Measurements from ENCODE around the gene PRSS57. TPM values are rescaled to one million over a fixed set of nuclear protein-coding genes. Genes with fewer than 3 reads are reported as not detected.

PRSS57 gene
- total RNA-seq, 2 experiments from 2014 or later, result not detected

DNA sequence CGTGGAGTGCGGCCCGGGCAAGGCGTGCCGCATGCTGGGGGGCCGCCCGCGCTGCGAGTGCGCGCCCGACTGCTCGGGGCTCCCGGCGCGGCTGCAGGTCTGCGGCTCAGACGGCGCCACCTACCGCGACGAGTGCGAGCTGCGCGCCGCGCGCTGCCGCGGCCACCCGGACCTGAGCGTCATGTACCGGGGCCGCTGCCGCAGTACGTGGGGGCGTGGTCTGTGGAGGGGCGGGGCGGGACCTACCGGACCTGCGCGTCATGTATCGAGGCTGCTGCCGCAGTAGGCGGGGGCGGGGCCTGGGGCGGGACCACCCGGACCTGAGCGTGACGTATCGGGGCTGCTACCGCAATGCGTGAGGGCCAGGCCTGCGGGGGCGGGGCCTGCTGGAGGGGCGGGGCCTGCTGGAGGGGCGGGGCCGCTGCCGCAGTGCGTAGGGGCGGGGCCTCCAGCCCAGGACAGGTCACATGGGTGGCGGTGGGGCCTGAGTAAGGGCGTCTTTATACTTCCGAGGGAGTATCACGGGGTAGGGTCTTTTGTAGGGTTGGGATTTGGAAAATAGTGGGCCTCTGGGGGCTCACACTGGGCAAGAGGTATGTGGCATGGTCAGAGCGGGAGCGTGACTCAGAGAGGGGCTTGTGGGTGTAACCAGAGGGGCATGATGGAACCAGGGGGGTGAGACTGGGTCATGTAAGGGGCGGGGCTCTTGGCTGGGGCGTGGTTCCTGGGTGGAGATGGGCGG is 14.8 kb downstream of the PRSS57 start:
- H3K9me3 ChIP-seq (ENCODE audit: low read length), result no peaks in the 10 kb centered on the region
- peaks cover 10% of the 10 kb centered on the region for H3K4me1 ChIP-seq (ENCODE audit: insufficient read depth, low read length, poor library complexity, severe bottlenecking)
- peak; percentile 98 for DNase-seq (ENCODE audit: low spot score)
- TF ChIP-seq, protein P1, sequence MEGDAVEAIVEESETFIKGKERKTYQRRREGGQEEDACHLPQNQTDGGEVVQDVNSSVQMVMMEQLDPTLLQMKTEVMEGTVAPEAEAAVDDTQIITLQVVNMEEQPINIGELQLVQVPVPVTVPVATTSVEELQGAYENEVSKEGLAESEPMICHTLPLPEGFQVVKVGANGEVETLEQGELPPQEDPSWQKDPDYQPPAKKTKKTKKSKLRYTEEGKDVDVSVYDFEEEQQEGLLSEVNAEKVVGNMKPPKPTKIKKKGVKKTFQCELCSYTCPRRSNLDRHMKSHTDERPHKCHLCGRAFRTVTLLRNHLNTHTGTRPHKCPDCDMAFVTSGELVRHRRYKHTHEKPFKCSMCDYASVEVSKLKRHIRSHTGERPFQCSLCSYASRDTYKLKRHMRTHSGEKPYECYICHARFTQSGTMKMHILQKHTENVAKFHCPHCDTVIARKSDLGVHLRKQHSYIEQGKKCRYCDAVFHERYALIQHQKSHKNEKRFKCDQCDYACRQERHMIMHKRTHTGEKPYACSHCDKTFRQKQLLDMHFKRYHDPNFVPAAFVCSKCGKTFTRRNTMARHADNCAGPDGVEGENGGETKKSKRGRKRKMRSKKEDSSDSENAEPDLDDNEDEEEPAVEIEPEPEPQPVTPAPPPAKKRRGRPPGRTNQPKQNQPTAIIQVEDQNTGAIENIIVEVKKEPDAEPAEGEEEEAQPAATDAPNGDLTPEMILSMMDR (conservative IDR thresholded peaks at IDR 0.05; ENCODE audit: low read length), result peak; percentile 68
- TF ChIP-seq EZH2phosphoT487 (IDR thresholded peaks at IDR 0.05; ENCODE audit: borderline replicate concordance, low read depth, low read length), result no peak
- H3K79me2 ChIP-seq (ENCODE audit: insufficient read depth, low read depth, low read length), result no peaks in the 10 kb centered on the region
- intact Hi-C loops (cut with micrococcal nuclease; ENCODE audit: unreplicated experiment), result loop anchor here (2.0 to 5.0 kb wide), 2 partner anchors 20 to 52 kb away; no protein-coding TSS in a partner anchor
- no peaks in the 10 kb centered on the region for H3K36me3 ChIP-seq (ENCODE audit: insufficient read depth, low read length)
- H4K20me1 ChIP-seq (ENCODE audit: insufficient read depth, low read length), result no peaks in the 10 kb centered on the region; the same call in 1 of the 2 replicates
- ChIA-PET CTCF (ENCODE audit: unreplicated experiment) (no interaction called here), POLR2A (interaction anchor here (0.6 to 1.2 kb wide), 3 partner anchors 17 to 634 kb away, joined by 3 to 4 read pairs (median 3); no protein-coding TSS in a partner anchor)
- H3K27ac ChIP-seq (ENCODE audit: low read depth, low read length, poor library complexity, severe bottlenecking), result peak overlapping the region; percentile 65
- H2AFZ ChIP-seq (ENCODE audit: low read length), result peak overlapping the region; percentile 87
- no TSS peak for BruUV-seq (replicated peaks)
- peak overlapping the region; percentile 85 for H3K4me2 ChIP-seq (ENCODE audit: low read length)
- H3K4me3 ChIP-seq (ENCODE audit: low read depth, low read length, poor library complexity, severe bottlenecking), result peak overlapping the region; percentile 98
- H3K9me2 ChIP-seq (ENCODE audit: insufficient read depth, low read length), result no peaks in the 10 kb centered on the region

DNA sequence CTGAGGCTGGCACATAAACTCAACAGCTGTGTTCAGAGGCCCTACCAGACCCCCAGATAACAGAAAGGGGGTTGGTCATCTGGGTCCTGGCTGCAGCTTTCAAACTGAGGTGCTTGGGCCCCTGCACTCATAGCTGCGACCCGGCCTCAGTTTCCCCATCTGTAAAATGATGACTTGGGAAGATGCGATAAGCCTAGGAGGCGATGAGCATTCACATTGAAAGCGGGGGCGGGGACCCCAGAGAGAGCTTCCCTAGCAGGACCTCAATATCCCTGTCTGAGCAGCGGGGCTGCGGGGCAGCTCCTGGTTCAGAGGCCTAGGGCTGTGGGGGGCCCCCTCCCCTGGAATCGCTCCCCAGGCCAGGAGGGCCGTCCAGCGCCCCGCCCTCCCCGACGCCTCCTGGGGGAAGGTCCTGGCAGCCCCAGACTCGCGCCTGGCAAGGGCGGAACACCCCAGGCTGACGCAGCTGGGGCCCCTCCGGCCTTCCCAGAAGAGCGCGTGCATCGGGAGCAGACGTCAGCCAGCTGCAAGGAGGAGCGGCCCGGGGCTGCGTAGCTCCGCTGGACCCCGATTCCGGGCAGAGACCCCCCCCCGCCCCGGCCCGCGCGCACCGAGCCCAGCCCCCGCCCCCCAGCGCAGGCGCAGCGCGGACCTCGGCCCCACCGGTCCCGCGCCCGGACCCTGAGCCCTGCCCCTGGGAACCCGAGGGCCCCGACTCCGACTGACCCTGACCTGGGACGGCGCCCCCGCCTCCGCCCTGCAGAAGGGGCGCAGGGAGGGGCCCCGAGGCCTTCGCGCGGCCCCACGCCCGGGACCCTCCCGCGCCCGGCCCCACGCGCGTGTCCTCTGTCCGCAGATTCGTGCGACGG is 15.6 kb downstream of the PRSS57 start:
- Histone ChIP-seq H3K27ac (ENCODE audit: low read depth, low read length, poor library complexity, severe bottlenecking) (peak overlapping the region; percentile 61), H2AFZ (ENCODE audit: low read length) (peak overlapping the region; percentile 81; the same call in 1 of the 2 replicates), H3K79me2 (ENCODE audit: insufficient read depth, low read depth, low read length) (no peaks in the 10 kb centered on the region), H3K4me3 (ENCODE audit: low read depth, low read length, poor library complexity, severe bottlenecking) (peak overlapping the region; percentile 98), H3K4me1 (ENCODE audit: insufficient read depth, low read length, poor library complexity, severe bottlenecking) (peaks cover 10% of the 10 kb centered on the region), H3K9me3 (ENCODE audit: low read length) (no peaks in the 10 kb centered on the region), H3K4me2 (ENCODE audit: low read length) (peak overlapping the region; percentile 85), H3K9me2 (ENCODE audit: insufficient read depth, low read length) (no peaks in the 10 kb centered on the region), H4K20me1 (ENCODE audit: insufficient read depth, low read length) (no peaks in the 10 kb centered on the region; the same call in 1 of the 2 replicates), H3K36me3 (ENCODE audit: insufficient read depth, low read length) (no peaks in the 10 kb centered on the region)
- intact Hi-C loops (cut with micrococcal nuclease; ENCODE audit: unreplicated experiment), result loop anchor here (2.0 to 5.0 kb wide), 2 partner anchors 19 to 53 kb away; no protein-coding TSS in a partner anchor
- no TSS peak for BruUV-seq (replicated peaks)
- peak; percentile 54 for DNase-seq (ENCODE audit: low spot score)
- CTCF ChIA-PET (ENCODE audit: unreplicated experiment), result no interaction called here
- POLR2A ChIA-PET, result interaction anchor here (0.6 to 0.8 kb wide), 3 partner anchors 9 to 635 kb away, joined by 3 read pairs; no protein-coding TSS in a partner anchor
- TF ChIP-seq, protein P1 (conservative IDR thresholded peaks at IDR 0.05; ENCODE audit: low read length), result no peak
- TF ChIP-seq EZH2phosphoT487 (IDR thresholded peaks at IDR 0.05; ENCODE audit: borderline replicate concordance, low read depth, low read length), result no peak
